Neuronal stem cell (in vitro differentiated cells): ENCODE results near the gene KCNQ1.

Source experiments
- DNase-seq: peaks from one replicate; pipeline ENCODE4 v3.0.0-alpha.2; 2013; ENCODE audit warnings: low spot score
- H2AFZ ChIP-seq: one replicate; pipeline ENCODE4 v1.6.1; 2013; ENCODE audit warnings: mild to moderate bottlenecking, low read length, inconsistent platforms
- H2AK5ac ChIP-seq: 2 replicates; pipeline ENCODE4 v1.6.1; 2013; ENCODE audit warnings: low read depth, mild to moderate bottlenecking, inconsistent platforms, low read length, moderate library complexity, mixed read lengths
- H2BK120ac ChIP-seq: 2 replicates; pipeline ENCODE4 v1.6.1; 2013; ENCODE audit warnings: low read depth, mild to moderate bottlenecking, inconsistent platforms, low read length, moderate library complexity, mixed read lengths
- H2BK12ac ChIP-seq: one replicate; pipeline ENCODE4 v1.6.1; 2013; ENCODE audit warnings: low read length, inconsistent platforms
- H2BK15ac ChIP-seq: 2 replicates; pipeline ENCODE4 v1.6.1; 2013; ENCODE audit warnings: mild to moderate bottlenecking, low read length, inconsistent platforms, mixed read lengths
- H2BK5ac ChIP-seq: one replicate; pipeline ENCODE4 v1.6.1; 2013; ENCODE audit warnings: inconsistent platforms, mild to moderate bottlenecking, low read length, moderate library complexity
- H3K14ac ChIP-seq: one replicate; pipeline ENCODE4 v1.6.1; 2013; ENCODE audit warnings: low read length, inconsistent platforms
- H3K18ac ChIP-seq: 2 replicates; pipeline ENCODE4 v1.6.1; 2013; ENCODE audit warnings: low read length, inconsistent platforms
- H3K23ac ChIP-seq: 2 replicates; pipeline ENCODE4 v1.6.1; 2013; ENCODE audit warnings: low read depth, mild to moderate bottlenecking, mixed read lengths, low read length, inconsistent platforms; ENCODE audit not compliant: poor library complexity
- H3K27ac ChIP-seq: replicated peaks from 3 replicates; pipeline ENCODE4 v1.5.1; 2013; ENCODE audit warnings: low read length, inconsistent platforms
- H3K27me3 ChIP-seq, 3 experiments: 2 replicates each; pipeline ENCODE4 v1.6.1; 2013; ENCODE audit warnings: low read length in 3 of 3, mild to moderate bottlenecking in 2 of 3, inconsistent platforms in 1 of 3, low read depth in 1 of 3, mixed read lengths in 1 of 3, moderate library complexity in 1 of 3; ENCODE audit not compliant: control insufficient read depth in 3 of 3, insufficient read depth in 3 of 3
- H3K36me3 ChIP-seq, 2 donors: replicated peaks in 1 of 2; 2 replicates each; pipeline ENCODE4 v1.6.1; 2013; ENCODE audit warnings: low read length in 2 of 2; ENCODE audit not compliant: control insufficient read depth in 2 of 2, insufficient read depth in 2 of 2
- H3K4ac ChIP-seq: 2 replicates; pipeline ENCODE4 v1.6.1; 2013; ENCODE audit warnings: inconsistent platforms, mild to moderate bottlenecking, low read length, moderate library complexity
- H3K4me1 ChIP-seq, 2 donors: 1 replicate in 1 of 2; 2 replicates in 1 of 2; pipeline ENCODE4 v1.6.1; 2013; ENCODE audit warnings: low read length in 2 of 2, low read depth in 1 of 2; ENCODE audit not compliant: control insufficient read depth in 2 of 2, insufficient read depth in 1 of 2
- H3K4me2 ChIP-seq: one replicate; pipeline ENCODE4 v1.6.1; 2013; ENCODE audit warnings: mild to moderate bottlenecking, low read length, inconsistent platforms; ENCODE audit not compliant: insufficient read depth, poor library complexity, severe bottlenecking
- H3K4me3 ChIP-seq, 2 donors: 2 replicates each; pipeline ENCODE4 v1.5.1; 2013; ENCODE audit warnings: low read length in 2 of 2, mild to moderate bottlenecking in 2 of 2, inconsistent platforms in 1 of 2, moderate library complexity in 1 of 2
- H3K79me1 ChIP-seq: one replicate; pipeline ENCODE4 v1.6.1; 2013; ENCODE audit warnings: low read depth, mild to moderate bottlenecking, inconsistent platforms, low read length, moderate library complexity
- H3K9ac ChIP-seq: one replicate; pipeline ENCODE4 v1.6.1; 2013; ENCODE audit warnings: mild to moderate bottlenecking, low read depth, low read length, inconsistent platforms; ENCODE audit not compliant: poor library complexity
- H3K9me3 ChIP-seq, 2 donors: replicated peaks in 1 of 2; 2 replicates each; pipeline versions ENCODE3 to v1.6.1; 2013; ENCODE audit warnings: low read length in 2 of 2, mild to moderate bottlenecking in 2 of 2, inconsistent platforms in 1 of 2, low read depth in 1 of 2, mixed read lengths in 1 of 2, moderate library complexity in 1 of 2; ENCODE audit not compliant: control insufficient read depth in 2 of 2, insufficient read depth in 1 of 2
- H4K8ac ChIP-seq: one replicate; pipeline ENCODE4 v1.6.1; 2013; ENCODE audit warnings: low read depth, mild to moderate bottlenecking, inconsistent platforms, low read length, moderate library complexity
- H4K91ac ChIP-seq: one replicate; pipeline ENCODE4 v1.6.1; 2013; ENCODE audit warnings: low read length, low read depth, mild to moderate bottlenecking, inconsistent platforms; ENCODE audit not compliant: poor library complexity
- WGBS, 2 donors: extraction: QIAGEN DNeasy Blood & Tissue Kit; methylation state at CpG; one replicate each; pipeline ENCODE4 v1.1.7; 2013; ENCODE audit warnings: missing lambda C conversion rate in 2 of 2, mixed read lengths in 1 of 2; ENCODE audit not compliant: insufficient read length in 2 of 2, insufficient replicate concordance in 1 of 2; ENCODE audit errors: extremely low coverage in 2 of 2; 5-methylcytosine and 5-hydroxymethylcytosine counted together

Gene KCNQ1

GRCh38 chr11:2561696-2562581 is 117.1 kb downstream of the KCNQ1 start:
- Histone ChIP-seq H3K18ac (peak overlapping the region; percentile 79), H3K27me3 (peaks cover 0 to 9% (median 0%) of the 10 kb centered on the region in 3 experiments), H4K91ac (peak overlapping the region; percentile 66), H3K4me1 (no peaks in the 10 kb centered on the region), H3K79me1 (no peaks in the 10 kb centered on the region), H3K27ac (no peak overlapping the region), H2BK15ac (peak overlapping the region; percentile 79), H3K23ac (peak overlapping the region; percentile 56), H4K8ac (no peak overlapping the region), H2BK120ac (peak overlapping the region; percentile 44), H3K14ac (peak overlapping the region; percentile 27), H3K4me2 (no peak overlapping the region), H3K9ac (no peak overlapping the region), H3K36me3 (no peaks in the 10 kb centered on the region), H2BK12ac (peak overlapping the region; percentile 63), H3K4me3 (no peak overlapping the region), H2AK5ac (peak overlapping the region; percentile 90), H2AFZ (no peak overlapping the region), H3K4ac (no peak overlapping the region), H3K9me3 (peaks cover 0 to 2% of the 10 kb centered on the region in 2 donors), H2BK5ac (no peak overlapping the region)
- no peak for DNase-seq
- no CpG with 5 or more reads among the region's 27 CpGs for whole genome bisulfite sequencing, 2 donors

GRCh38 chr11:2562890-2563212 is 118.0 kb downstream of the KCNQ1 start:
- Histone ChIP-seq H3K4me1 (peaks cover 0 to 1% of the 10 kb centered on the region in 2 donors), H3K4me2 (no peak overlapping the region), H3K79me1 (no peaks in the 10 kb centered on the region), H3K4ac (no peak overlapping the region), H3K14ac (no peak overlapping the region), H4K8ac (no peak overlapping the region), H3K36me3 (no peaks in the 10 kb centered on the region), H3K27me3 (peaks cover 0 to 3% (median 0%) of the 10 kb centered on the region in 3 experiments), H2AFZ (no peak overlapping the region), H2BK12ac (no peak overlapping the region), H2BK120ac (no peak overlapping the region), H2BK15ac (no peak overlapping the region), H4K91ac (no peak overlapping the region), H3K23ac (no peak overlapping the region), H2BK5ac (no peak overlapping the region), H3K9ac (no peak overlapping the region), H3K27ac (no peak overlapping the region), H3K18ac (no peak overlapping the region), H3K4me3 (no peak overlapping the region), H2AK5ac (no peak overlapping the region), H3K9me3 (no peaks in the 10 kb centered on the region)
- no CpG with 5 or more reads among the region's 6 CpGs for WGBS, 2 donors
- DNase-seq: no peak

GRCh38 chr11:2563213-2564007 is 118.6 kb downstream of the KCNQ1 start:
- H2BK5ac ChIP-seq: no peak overlapping the region
- H2BK12ac ChIP-seq: no peak overlapping the region
- no peak overlapping the region for H2AK5ac ChIP-seq
- no peak overlapping the region for H3K14ac ChIP-seq
- H3K27ac ChIP-seq: no peak overlapping the region
- H3K18ac ChIP-seq: no peak overlapping the region
- WGBS, 2 donors: no CpG with 5 or more reads among the region's 28 CpGs
- H2BK15ac ChIP-seq: no peak overlapping the region
- H3K23ac ChIP-seq: no peak overlapping the region
- peaks cover 0 to 3% (median 0%) of the 10 kb centered on the region in 3 experiments for H3K27me3 ChIP-seq
- H3K9me3 ChIP-seq: no peaks in the 10 kb centered on the region
- H3K36me3 ChIP-seq: no peaks in the 10 kb centered on the region
- H3K4me2 ChIP-seq: no peak overlapping the region
- no peak overlapping the region for H3K4me3 ChIP-seq
- H3K4ac ChIP-seq: no peak overlapping the region
- no peak overlapping the region for H4K8ac ChIP-seq
- no peak overlapping the region for H2AFZ ChIP-seq
- no peak overlapping the region for H4K91ac ChIP-seq
- H3K9ac ChIP-seq: no peak overlapping the region
- H3K79me1 ChIP-seq: no peaks in the 10 kb centered on the region
- no peak overlapping the region for H2BK120ac ChIP-seq
- H3K4me1 ChIP-seq: peaks cover 0 to 1% of the 10 kb centered on the region in 2 donors
- no peak for DNase-seq

DNA sequence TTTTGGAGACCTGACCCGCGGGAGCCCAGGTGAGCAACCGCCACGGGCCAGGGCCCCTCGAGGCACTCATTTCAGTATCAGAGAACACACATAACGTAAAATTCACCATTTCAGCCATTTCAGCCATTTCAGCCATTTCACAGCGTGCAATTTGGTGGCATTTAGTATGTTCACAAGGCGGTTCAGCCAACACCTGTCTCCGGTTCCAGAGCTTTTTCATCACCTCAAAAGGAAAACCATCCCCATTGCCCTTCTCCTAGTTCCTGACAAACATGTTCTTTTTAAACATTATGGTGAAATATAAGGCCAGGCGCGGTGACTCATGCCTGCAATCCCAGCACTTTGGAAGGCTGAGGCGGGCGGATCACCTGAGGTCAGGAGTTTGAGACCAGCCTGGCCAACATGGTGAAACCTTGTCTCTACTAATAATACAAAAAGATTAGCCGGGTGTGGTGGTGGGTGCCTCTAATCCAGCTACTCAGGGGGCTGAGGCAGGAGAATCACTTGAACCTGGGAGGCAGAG is 119.3 kb downstream of the KCNQ1 start:
- Histone ChIP-seq H3K4me3 (no peak overlapping the region), H3K4ac (no peak overlapping the region), H3K14ac (no peak overlapping the region), H3K79me1 (no peaks in the 10 kb centered on the region), H4K91ac (no peak overlapping the region), H3K4me1 (peaks cover 0 to 1% of the 10 kb centered on the region in 2 donors), H3K36me3 (no peaks in the 10 kb centered on the region), H3K4me2 (no peak overlapping the region), H2BK5ac (no peak overlapping the region), H3K27me3 (peaks cover 0 to 3% (median 0%) of the 10 kb centered on the region in 3 experiments), H3K23ac (no peak overlapping the region), H2BK15ac (no peak overlapping the region), H2BK120ac (no peak overlapping the region), H3K9ac (no peak overlapping the region), H2BK12ac (no peak overlapping the region), H3K27ac (no peak overlapping the region), H3K18ac (no peak overlapping the region), H3K9me3 (no peaks in the 10 kb centered on the region), H4K8ac (no peak overlapping the region), H2AK5ac (no peak overlapping the region), H2AFZ (no peak overlapping the region)
- no CpG with 5 or more reads among the region's 14 CpGs for WGBS, 2 donors
- no peak for DNase-seq
